Kidney capillary endothelial cell (primary cell): Measurements from ENCODE around the gene TRIM17.

Experiments
- DNase-seq: peaks from one replicate; pipeline ENCODE4 v3.0.0-alpha.2; 2018; ENCODE audit warnings: low spot score

Gene TRIM17

DNA sequence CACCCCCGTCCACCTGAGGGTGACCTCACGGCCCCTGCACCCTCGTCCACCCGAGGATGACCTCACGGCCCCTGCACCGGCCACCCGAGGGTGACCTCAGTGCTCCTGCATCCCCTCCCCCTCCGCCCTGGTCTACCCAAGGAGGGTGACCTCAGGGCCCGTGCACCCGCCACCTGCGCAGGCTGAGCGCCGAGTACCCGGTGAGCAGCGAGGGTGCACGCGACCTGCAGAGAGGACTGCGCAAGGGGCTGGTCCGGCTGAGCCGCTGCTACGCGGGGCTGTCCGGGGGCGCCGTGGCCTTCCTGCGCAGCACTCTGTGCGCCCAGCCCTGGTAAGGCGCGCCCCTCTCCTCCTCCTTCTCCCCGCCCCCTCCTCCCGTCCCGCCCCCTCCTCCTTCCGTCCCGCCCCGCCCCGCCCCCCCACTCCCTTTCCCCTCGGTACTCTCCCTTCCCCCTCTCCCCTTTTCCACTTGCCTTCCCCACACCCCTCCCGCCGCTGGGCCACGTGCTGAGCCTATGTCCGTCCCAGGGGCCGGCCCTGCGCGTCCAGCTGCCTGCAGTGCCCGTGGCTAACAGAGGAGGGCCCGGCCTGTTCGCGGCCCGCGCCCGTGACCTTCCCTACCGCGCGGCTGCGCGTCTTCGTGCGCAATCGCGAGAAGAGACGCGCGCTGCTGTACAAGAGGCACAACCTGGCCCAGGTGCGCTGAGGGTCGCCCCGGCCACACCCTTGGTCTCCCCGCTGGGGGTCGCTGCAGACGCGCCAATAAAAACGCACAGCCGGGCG is 38.4 kb downstream of the TRIM17 start:
- DNase-seq, result peak; percentile 12

- DNase-seq, result no peak
These were observed 39.0 kb downstream of the TRIM17 start for GRCh38 chr1:228377664-228378089.

- no peak for DNase-seq
These were observed 39.7 kb downstream of the TRIM17 start for GRCh38 chr1:228376651-228377631.

DNA sequence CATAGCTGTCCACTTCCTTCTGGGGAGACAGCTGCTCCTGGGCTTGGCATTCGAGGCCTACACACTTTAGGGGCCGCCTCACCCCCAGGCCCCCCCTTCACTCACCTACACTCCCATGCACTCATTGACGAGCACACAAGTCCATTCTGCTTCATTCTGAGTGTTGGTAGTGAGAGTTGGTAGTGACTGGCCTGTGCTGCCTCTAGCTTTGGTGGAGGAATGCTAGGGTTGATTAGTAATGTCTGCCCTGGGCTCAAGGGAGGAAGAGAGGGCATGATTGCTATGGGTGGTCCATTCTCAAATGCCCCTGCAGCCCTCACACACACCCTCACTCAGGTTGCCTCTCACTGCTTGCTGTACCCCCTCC is 40.4 kb downstream of the TRIM17 start:
- no peak for DNase-seq

DNA sequence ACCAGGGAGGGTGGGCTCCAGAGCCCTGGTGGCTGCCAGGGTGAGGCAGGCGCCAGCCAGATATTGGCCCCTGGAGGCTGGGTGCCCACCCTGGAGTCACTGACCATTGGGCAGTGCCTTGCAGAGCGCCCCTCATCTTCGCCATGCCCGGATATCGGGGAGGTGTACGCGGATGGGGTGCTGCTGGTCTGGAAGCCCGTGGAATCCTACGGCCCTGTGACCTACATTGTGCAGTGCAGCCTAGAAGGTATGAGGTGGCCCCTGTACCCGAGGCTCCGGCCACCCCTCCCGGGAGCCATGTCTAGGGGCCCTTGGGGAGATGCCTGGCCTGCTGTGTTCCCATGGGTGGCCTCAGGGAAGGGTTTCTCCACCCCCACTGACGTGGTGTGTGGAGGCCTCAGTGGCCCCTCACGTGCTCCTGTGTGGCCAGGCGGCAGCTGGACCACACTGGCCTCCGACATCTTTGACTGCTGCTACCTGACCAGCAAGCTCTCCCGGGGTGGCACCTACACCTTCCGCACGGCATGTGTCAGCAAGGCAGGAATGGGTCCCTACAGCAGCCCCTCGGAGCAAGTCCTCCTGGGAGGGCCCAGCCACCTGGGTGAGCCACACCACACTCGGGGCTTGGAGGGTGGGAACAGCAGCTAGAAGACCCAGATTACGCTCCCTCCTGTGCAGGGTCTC is 40.9 kb downstream of the TRIM17 start:
- DNase-seq, result no peak

GRCh38 chr1:228374711-228375577 is 41.7 kb downstream of the TRIM17 start:
- DNase-seq, result no peak

- DNase-seq, result no peak
These were observed 42.7 kb downstream of the TRIM17 start for GRCh38 chr1:228373681-228374571.

DNA sequence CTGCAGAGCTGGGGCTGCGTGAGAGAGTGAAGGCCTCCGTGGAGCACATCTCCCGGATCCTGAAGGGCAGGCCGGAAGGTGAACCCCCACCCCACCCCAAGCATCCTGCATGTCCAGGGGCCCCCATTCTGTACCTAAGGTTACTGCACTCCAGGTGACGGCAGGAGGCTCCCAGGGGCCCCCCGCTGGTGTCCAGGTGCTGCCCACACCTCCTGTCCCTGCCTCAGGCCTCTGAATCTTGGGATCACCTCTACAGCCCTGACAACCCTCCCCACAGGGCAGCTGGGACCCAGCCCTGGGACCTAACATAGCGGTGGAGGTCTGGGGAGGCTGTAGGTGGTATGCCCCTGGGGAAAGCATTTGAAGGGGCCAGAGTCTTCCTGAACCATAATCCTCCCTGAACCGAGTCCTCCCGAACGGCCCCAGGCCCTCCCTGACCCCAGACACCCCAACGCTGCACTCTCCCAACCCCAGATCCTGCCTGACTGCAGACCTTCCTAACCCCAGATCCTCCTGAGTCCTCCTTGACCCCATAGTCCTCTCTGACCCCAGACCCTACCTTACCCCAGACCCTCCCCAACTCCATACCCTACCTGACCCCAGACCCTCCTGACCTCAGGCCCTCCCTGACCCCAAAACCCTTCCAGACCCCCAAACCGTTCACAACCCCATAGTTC is 43.5 kb downstream of the TRIM17 start:
- no peak for DNase-seq

GRCh38 chr1:228372183-228373003 is 44.3 kb downstream of the TRIM17 start:
- no peak for DNase-seq

DNA sequence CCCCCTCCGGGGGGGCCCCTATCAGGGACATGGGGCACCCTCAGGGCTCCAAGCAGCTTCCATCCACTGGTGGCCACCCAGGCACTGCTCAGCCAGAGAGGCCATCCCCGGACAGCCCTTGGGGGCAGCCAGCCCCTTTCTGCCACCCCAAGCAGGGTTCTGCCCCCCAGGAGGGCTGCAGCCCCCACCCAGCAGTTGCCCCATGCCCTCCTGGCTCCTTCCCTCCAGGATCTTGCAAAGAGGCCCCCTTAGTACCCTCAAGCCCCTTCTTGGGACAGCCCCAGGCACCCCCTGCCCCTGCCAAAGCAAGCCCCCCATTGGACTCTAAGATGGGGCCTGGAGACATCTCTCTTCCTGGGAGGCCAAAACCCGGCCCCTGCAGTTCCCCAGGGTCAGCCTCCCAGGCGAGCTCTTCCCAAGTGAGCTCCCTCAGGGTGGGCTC is 44.9 kb downstream of the TRIM17 start:
- no peak for DNase-seq

DNA sequence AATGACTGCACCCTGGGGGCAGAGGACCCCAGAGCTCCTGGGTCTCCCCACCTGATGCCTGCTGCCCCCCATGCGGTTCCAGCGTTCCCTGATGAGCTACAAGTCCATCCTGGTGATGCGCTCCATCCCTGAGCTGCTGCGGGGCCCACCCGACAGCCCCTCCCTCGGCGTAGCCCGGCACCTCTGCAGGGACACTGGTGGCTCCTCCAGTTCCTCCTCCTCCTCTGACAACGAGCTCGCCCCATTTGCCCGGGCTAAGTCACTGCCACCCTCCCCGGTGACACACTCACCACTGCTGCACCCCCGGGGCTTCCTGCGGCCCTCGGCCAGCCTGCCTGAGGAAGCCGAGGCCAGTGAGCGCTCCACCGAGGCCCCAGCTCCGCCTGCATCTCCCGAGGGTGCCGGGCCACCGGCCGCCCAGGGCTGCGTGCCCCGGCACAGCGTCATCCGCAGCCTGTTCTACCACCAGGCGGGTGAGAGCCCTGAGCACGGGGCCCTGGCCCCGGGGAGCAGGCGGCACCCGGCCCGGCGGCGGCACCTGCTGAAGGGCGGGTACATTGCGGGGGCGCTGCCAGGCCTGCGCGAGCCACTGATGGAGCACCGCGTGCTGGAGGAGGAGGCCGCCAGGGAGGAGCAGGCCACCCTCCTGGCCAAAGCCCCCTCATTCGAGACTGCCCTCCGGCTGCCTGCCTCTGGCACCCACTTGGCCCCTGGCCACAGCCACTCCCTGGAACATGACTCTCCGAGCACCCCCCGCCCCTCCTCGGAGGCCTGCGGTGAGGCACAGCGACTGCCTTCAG is 45.5 kb downstream of the TRIM17 start:
- no peak for DNase-seq

DNA sequence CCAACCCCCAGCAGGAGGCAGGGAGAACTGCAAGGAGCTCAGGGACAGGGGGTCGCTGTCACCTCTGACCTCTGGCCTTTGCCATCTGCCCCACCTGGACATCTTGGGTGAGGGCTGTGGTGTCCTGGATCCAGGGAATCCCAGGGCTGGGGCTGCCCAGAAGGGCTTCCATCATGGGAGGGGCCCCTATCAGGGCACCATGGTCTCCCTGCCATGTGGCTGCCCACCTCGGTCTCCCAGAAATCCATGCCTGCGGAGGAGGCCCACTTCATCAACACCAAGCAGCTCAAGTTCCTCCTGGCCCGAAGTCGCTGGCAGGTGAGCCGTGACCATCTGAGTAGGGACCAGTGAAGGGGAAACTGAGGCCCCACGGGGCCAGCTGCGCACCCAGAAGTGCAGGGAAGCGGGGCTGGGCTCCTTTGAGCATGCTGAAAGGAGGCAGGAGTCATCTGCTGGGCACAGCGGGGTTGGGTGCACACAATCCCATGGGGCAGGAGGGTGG is 46.2 kb downstream of the TRIM17 start:
- DNase-seq, result no peak

DNA sequence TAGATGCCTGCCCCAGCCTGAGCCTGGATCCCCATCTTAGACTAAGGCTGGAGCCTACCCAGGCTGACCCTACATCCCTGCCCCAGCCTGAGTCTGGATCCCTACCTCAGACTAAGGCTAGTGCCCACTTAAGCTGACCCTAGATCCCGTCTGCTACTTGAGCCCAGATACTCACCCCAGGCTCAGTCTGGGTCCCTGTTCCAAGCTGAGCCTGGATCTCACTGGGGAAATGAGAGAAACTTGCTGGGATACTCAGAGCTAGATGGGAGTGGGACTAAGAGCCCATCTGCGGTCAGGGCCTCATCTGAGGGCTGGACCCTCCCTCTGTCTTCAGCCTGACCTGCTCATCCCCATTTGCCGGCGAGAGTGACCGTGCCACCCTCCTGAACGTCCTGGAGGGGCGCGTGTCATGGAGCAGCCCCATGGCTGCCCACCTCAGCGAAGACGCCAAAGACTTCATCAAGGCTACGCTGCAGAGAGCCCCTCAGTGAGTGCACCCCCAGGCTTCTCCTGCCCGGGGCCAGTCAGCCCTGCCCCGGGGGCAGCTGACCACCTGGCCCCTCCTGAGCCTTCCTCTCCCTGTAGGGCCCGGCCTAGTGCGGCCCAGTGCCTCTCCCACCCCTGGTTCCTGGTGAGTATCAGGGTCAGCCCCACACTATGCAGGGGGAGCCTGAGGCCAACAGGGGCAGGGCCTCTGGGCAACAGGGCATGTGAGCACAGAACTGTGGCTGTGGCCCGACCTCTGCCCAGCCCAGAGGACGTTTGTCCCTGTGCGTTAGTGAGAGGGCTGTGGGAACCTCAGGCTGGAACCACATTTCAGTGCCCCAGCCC is 46.8 kb downstream of the TRIM17 start:
- no peak for DNase-seq

DNA sequence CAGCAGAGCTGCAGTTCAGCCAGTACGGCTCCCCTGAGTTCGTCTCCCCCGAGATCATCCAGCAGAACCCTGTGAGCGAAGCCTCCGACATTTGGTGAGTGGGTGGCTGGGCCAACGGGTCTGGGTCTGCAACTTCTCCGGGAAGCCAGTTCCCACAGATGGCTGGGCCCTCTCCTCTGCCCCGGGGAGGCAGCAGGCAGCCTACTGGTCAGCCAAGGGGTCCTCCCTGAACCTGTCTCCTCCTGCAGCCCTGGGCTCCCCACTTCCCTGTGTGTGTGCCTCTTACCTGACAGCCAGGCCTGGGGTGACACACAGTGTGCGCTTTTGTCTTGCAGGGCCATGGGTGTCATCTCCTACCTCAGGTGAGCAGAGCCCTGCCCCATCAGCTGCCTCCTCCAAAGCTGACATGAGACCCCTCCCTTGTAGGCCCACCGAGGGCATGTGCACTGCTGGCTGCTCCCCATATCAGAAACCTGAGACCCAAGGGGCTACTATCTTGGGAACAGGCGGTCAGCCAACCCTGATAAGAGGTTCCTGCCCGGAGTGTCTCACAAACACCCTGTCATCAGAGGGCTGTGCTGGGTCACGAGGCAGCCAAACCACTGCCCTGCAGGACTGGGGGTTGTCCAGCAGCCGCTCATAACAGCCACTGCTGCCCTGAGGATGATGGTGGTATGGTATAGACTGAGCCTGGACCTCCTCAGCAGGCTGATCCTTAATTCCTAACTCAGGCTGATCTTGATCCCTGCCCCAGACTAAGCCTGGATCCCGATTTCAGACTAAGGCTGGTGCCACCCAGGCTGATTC is 47.7 kb downstream of the TRIM17 start:
- DNase-seq, result no peak

GRCh38 chr1:228367798-228368791 is 48.6 kb downstream of the TRIM17 start:
- DNase-seq, result no peak
